HepG2 (cell line): ENCODE data around the gene HDLBP. TPM values are rescaled to one million over a fixed set of nuclear protein-coding genes. Genes with fewer than 3 reads are reported as not detected.
A peak's percentile ranks its signal among the peaks of the same experiment; 100 is the strongest.

ENCODE experiments used
- ATF7-NPFF ChIP-seq: sonication (generic); formaldehyde crosslinking; IDR thresholded peaks from 2 replicates; pipeline ENCODE4 v1.8.1; 2023; ENCODE audit warnings: mild to moderate bottlenecking, low read depth, missing genetic modification reagents, moderate library complexity
- CEBPZ ChIP-seq: IDR thresholded peaks from 2 replicates; pipeline ENCODE4 v1.6.1; 2012; ENCODE audit warnings: low read length, improper control_type of control experiment
- CENPX ChIP-seq: sonication (generic); formaldehyde crosslinking; IDR thresholded peaks from 2 replicates; pipeline ENCODE4 v1.9.0; 2021; ENCODE audit warnings: mild to moderate bottlenecking, missing genetic modification reagents, moderate library complexity
- CSRNP1 ChIP-seq: sonication (generic); formaldehyde crosslinking; IDR thresholded peaks from 2 replicates; pipeline ENCODE4 v1.8.1; 2023; ENCODE audit warnings: mild to moderate bottlenecking, missing genetic modification reagents
- E2F5 ChIP-seq: sonication (generic); formaldehyde crosslinking; conservative IDR thresholded peaks from 2 replicates; pipeline ENCODE4 v1.4.0; 2020; ENCODE audit warnings: missing genetic modification reagents
- KDM5B ChIP-seq: sonication (generic); formaldehyde crosslinking; IDR thresholded peaks from 2 replicates; pipeline ENCODE4 v1.4.0; 2020; ENCODE audit warnings: missing genetic modification reagents, mild to moderate bottlenecking, borderline replicate concordance
- MXI1 ChIP-seq: IDR thresholded peaks from 3 replicates; pipeline ENCODE4 v1.6.1; 2012; ENCODE audit warnings: low read depth, low read length, inconsistent platforms, borderline replicate concordance
- NBN ChIP-seq: fragments of 450-650 bp; conservative IDR thresholded peaks from 2 replicates; pipeline ENCODE4 v1.6.1; 2017
- REXO4 ChIP-seq: sonication (generic); formaldehyde crosslinking; IDR thresholded peaks from 2 replicates; pipeline ENCODE4 v1.8.0; 2022; ENCODE audit warnings: missing genetic modification reagents, mild to moderate bottlenecking, borderline replicate concordance
- SRF ChIP-seq: IDR thresholded peaks from 2 replicates; pipeline ENCODE4 v1.6.1; 2011; ENCODE audit warnings: mild to moderate bottlenecking, low read depth, low read length, moderate library complexity
- ZFY ChIP-seq: sonication (generic); formaldehyde crosslinking; IDR thresholded peaks from 2 replicates; pipeline ENCODE4 v1.4.0; 2020; ENCODE audit warnings: missing genetic modification reagents
- ZKSCAN8 ChIP-seq: IDR thresholded peaks from 2 replicates; pipeline ENCODE4 v1.6.1; 2016; ENCODE audit warnings: borderline replicate concordance, missing genetic modification reagents, missing compliant biosample characterization
- ZNF3 ChIP-seq: IDR thresholded peaks from 2 replicates; pipeline ENCODE4 v1.7.0; 2017; ENCODE audit warnings: inconsistent platforms
- ZNF530 ChIP-seq: sonication (generic); formaldehyde crosslinking; IDR thresholded peaks from 2 replicates; pipeline ENCODE4 v1.5.0; 2020; ENCODE audit warnings: low read depth, mild to moderate bottlenecking, missing genetic modification reagents
- ZNF558 ChIP-seq: sonication (generic); formaldehyde crosslinking; IDR thresholded peaks from 2 replicates; pipeline ENCODE4 v1.9.0; 2022; ENCODE audit warnings: mild to moderate bottlenecking, missing genetic modification reagents, borderline replicate concordance
- ZNF646 ChIP-seq: sonication (generic); formaldehyde crosslinking; IDR thresholded peaks from 2 replicates; pipeline ENCODE4 v1.9.0; 2021; ENCODE audit warnings: mild to moderate bottlenecking, missing genetic modification reagents
- ZNF670 ChIP-seq: sonication (generic); formaldehyde crosslinking; IDR thresholded peaks from 2 replicates; pipeline ENCODE4 v1.8.0; 2022; ENCODE audit warnings: mild to moderate bottlenecking, missing genetic modification reagents, borderline replicate concordance
- polyA plus RNA-seq, 8 experiments: library from polyadenylated mRNA; depleted of rRNA in 3 of 8; stranded (reverse) in 7 of 8; unstranded in 1 of 8; fragments of >200 nt; fragmentation: Illumina TruSeq in 4 of 8; extraction: Trizol in 4 of 8; gene quantifications; 2 replicates each; pipeline versions ENCODE4 v1.2.1 to v1.2.3, GENCODE V29; 2011 to 2016; ENCODE audit warnings: low read depth in 4 of 8, missing spikeins in 1 of 8, mixed read lengths in 1 of 8; ENCODE audit not compliant: insufficient read depth in 1 of 8
- total RNA-seq, 5 experiments: library from RNA; depleted of rRNA; stranded (reverse); fragments of >200 nt; fragmentation: Illumina TruSeq; extraction: Trizol; gene quantifications; 2 replicates each; pipeline ENCODE4 v1.2.3, GENCODE V29; 2016; ENCODE audit warnings: low read depth in 1 of 5

Gene HDLBP
- total and polyA plus RNA-seq, 2 of the 13 experiments (the other 11 are each of a cell fraction or from before 2014, with no cell fraction given), result 464 to 707 TPM

GRCh38 chr2:241315093-241315878 lies at the start of gene HDLBP (continued):
- no peak for TF ChIP-seq ZNF646 (CRISPR knock-in tag)
- TF ChIP-seq ZNF670, result peak; percentile 99
- no peak for TF ChIP-seq NBN
- peak; percentile 81 for TF ChIP-seq ATF7-NPFF (CRISPR knock-in tag)
- peak; percentile 96 for TF ChIP-seq CSRNP1 (CRISPR knock-in tag)
- TF ChIP-seq E2F5, result peak; percentile 94
- no peak for TF ChIP-seq REXO4 (CRISPR knock-in tag)
- no peak for TF ChIP-seq ZNF558 (CRISPR knock-in tag)
- peak; percentile 79; the same call in 1 of the 3 replicates for TF ChIP-seq MXI1
- TF ChIP-seq ZNF530 (CRISPR knock-in tag), result no peak
- no peak for TF ChIP-seq CENPX (CRISPR knock-in tag)
- TF ChIP-seq SRF, result peak; percentile 93
- peak; percentile 79 for TF ChIP-seq ZNF3
- peak; percentile 97 for TF ChIP-seq KDM5B (CRISPR knock-in tag)
- no peak for TF ChIP-seq CEBPZ
- peak; percentile 19 for TF ChIP-seq ZFY
- peak; percentile 28; the same call in 1 of the 2 replicates for TF ChIP-seq ZKSCAN8 (CRISPR knock-in tag)
